ENCODE measurements around the gene EEF2K.
A peak's percentile ranks its signal among the peaks of the same experiment; 100 is the strongest.

EEF2K gene

DNA sequence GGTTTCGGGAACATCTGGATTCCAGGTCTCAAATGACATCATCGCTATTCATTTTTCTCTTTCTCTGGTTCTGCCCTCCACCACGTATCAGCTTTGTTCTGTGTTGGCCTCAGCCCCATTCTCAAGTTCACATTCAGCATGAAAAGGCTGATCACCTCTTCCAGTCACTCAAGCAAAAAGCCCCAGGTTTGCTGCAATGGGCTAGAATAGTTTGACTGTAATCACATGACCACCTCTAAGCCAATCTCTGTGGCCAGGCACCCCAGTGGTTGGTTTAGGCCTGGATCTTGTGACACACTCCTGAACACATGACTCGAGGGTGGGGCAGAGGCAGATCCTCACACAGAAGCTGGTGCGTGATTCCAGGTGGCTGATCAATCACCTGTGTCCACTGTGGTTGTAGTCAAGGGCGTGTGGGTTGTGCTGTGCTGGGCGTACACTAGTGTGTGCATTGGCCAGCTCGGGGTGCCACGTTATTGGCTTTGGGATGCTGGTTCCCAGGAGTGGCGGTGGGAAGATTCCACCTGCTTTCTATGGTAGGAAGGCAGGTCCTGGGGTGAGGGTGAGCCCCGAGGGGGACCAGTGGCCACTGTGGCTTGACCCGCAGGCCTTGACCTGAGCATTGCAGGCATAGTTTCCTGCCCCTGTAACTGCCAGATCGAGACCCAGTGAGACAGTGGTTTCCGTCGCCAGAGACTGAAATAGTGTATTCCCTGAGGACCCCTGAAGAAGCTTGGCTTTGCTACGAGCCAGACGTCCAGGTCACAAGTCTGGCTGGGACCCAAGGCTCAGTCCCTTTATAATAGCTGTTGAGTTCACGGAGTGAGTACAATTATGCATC lies 12.0 kb downstream of the EEF2K start:
- TF ChIP-seq POLR2A (IDR thresholded peaks at IDR 0.05; ENCODE audit: extremely low read depth, insufficient read length), result no peak
- no peak for TF ChIP-seq MYC (IDR thresholded peaks at IDR 0.05; ENCODE audit: low read depth, low read length)
- no peak for TF ChIP-seq MAX (IDR thresholded peaks at IDR 0.05; ENCODE audit: low read depth, low read length)
- DNase-seq (ENCODE audit: low read depth), result peak; percentile 55
- H3K4me3 ChIP-seq (ENCODE audit: low read depth, low read length), result no peak overlapping the region

DNA sequence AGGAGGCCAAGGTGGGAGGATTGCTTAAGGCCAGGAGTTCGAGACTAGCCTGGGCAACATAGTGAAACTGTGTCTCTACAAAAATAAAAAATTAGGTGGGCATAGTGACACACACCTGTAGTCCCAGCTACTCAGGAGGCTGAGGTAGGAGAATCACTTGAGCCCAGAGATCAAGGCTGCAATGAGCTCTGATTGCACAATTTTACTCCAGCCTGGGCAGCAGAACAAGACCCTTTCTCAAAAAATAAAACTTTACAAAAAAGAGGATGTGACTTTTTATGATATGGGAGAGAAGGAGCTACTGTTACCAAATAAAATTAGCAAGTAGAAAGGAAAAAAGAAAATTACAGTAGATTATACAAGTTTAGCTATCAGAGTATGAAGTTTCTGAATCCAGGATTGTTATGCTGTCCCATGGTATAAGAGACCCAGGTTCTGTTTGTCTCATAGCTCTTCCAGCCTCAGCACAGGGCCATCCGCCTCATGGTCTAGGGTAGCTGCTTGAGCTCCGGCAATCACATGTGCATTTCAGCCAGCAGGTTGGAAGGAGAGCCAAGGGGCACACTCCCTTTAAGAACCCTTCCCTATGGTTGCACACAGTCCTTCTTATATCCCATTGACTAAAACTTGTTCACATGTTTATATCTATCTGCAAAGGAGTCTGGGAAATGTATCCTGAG lies 13.5 kb downstream of the EEF2K start:
- H3K4me3 ChIP-seq (ENCODE audit: low read depth, low read length), result no peak overlapping the region
- no peak for DNase-seq (ENCODE audit: low read depth)
- no peak for TF ChIP-seq MAX (IDR thresholded peaks at IDR 0.05; ENCODE audit: low read depth, low read length)
- no peak for TF ChIP-seq CTCF (IDR thresholded peaks at IDR 0.05; ENCODE audit: low read depth, low read length)
- no peak for TF ChIP-seq POLR2A (IDR thresholded peaks at IDR 0.05; ENCODE audit: extremely low read depth, insufficient read length)
- TF ChIP-seq MYC (IDR thresholded peaks at IDR 0.05; ENCODE audit: low read depth, low read length), result no peak

DNA sequence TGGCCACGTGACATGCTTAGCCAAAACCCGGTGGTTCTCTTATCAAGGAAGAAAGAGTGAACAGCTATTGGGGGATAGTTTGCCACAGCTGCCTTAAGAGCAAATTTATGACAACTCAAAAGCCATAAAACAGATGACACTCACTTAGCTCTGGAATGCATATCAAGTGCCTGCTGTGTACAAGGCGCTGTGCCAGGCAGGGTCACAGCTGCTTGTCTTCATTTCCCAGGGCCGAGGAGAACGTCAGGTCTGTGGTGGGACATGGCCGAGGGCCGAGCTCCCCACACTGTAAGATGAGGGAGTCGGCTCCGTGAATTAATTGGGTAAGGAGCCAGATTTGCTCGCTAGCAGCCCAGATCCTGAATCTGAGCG lies 14.0 kb downstream of the EEF2K start:
- no peak for TF ChIP-seq MAX (IDR thresholded peaks at IDR 0.05; ENCODE audit: low read depth, low read length)
- no peak for TF ChIP-seq MYC (IDR thresholded peaks at IDR 0.05; ENCODE audit: low read depth, low read length)
- no peak for TF ChIP-seq CTCF (IDR thresholded peaks at IDR 0.05; ENCODE audit: low read depth, low read length)
- TF ChIP-seq POLR2A (IDR thresholded peaks at IDR 0.05; ENCODE audit: extremely low read depth, insufficient read length), result no peak
- no peak for DNase-seq (ENCODE audit: low read depth)
- H3K4me3 ChIP-seq (ENCODE audit: low read depth, low read length), result no peak overlapping the region

DNA sequence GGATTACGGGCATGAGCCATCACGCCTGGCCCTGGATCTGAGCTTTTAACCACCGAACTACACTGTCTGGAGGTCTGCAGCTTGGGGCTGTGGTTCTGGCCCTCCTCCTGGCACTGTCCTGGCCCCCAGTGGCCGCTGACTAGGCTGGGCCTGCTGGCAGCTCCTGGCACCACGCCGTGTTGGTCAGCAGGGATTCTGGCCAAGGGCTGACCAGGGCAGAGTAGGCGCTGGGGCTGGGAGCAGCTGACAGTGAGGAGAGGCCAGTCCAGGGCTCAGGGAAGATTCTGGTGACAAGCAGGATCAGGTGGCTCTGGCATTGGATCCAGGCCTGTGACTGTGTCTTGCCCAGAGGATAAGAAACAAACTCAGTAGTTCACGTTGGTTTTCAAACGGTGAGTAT lies 14.6 kb downstream of the EEF2K start:
- TF ChIP-seq MAX (IDR thresholded peaks at IDR 0.05; ENCODE audit: low read depth, low read length), result no peak
- no peak overlapping the region for H3K4me3 ChIP-seq (ENCODE audit: low read depth, low read length)
- no peak for DNase-seq (ENCODE audit: low read depth)

DNA sequence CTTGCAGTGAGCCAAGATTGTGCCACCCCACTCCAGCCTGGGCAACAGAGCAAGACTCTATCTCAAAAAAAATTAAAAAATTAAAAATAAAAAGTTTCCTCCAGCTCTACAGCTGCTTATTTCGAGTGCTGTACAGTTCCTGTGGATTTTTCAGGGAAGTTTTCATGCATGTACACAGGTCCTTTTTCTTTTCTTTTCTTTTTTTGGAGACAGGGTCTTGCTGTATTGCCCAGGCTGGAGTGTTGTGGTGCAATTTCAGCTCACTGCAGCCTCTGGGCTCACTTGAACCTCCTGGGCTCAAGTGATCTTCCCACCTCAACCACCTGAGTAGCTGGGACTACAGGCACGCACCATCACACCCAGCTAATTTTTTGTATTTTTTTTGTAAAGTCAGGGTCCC lies 15.9 kb downstream of the EEF2K start:
- no peak for DNase-seq (ENCODE audit: low read depth)
- H3K4me3 ChIP-seq (ENCODE audit: low read depth, low read length), result no peak overlapping the region
- TF ChIP-seq MYC (IDR thresholded peaks at IDR 0.05; ENCODE audit: low read depth, low read length) (no peak), MAX (IDR thresholded peaks at IDR 0.05; ENCODE audit: low read depth, low read length) (no peak), POLR2A (IDR thresholded peaks at IDR 0.05; ENCODE audit: extremely low read depth, insufficient read length) (no peak), CTCF (IDR thresholded peaks at IDR 0.05; ENCODE audit: low read depth, low read length) (no peak)

- H3K4me3 ChIP-seq (ENCODE audit: low read depth, low read length), result no peak overlapping the region
- no peak for DNase-seq (ENCODE audit: low read depth)
- TF ChIP-seq POLR2A (IDR thresholded peaks at IDR 0.05; ENCODE audit: extremely low read depth, insufficient read length), result no peak
- TF ChIP-seq MYC (IDR thresholded peaks at IDR 0.05; ENCODE audit: low read depth, low read length), result no peak
- no peak for TF ChIP-seq CTCF (IDR thresholded peaks at IDR 0.05; ENCODE audit: low read depth, low read length)
- TF ChIP-seq MAX (IDR thresholded peaks at IDR 0.05; ENCODE audit: low read depth, low read length), result no peak
These were observed 16.9 kb downstream of the EEF2K start for GRCh38 chr16:22222998-22223397.

Measured in NB4 (cell line).